B cell (primary cell): ENCODE measurements around the gene NFKBIB. TPM values are rescaled to one million over a fixed set of nuclear protein-coding genes. Genes with fewer than 3 reads are reported as not detected.
A peak's percentile ranks its signal among the peaks of the same experiment; 100 is the strongest.

ENCODE experiments used
- ATAC-seq: fragments of 200-7000 bp; cut with Tn5 transposase; one replicate; pipeline ENCODE4 v1.10.0; 2021; ENCODE audit warnings: low read depth, mild to moderate bottlenecking, moderate number of reproducible peaks, moderate library complexity
- CTCF ChIA-PET: fragments of 350-600 bp; sonication (Branson Sonifier 250); formaldehyde crosslinking; loops from one replicate; lab custom pipeline; 2021; ENCODE audit warnings: antibody characterized with exemption, inconsistent platforms; lab: Charles Lee
- POLR2A ChIA-PET: fragments of 350-600 bp; sonication (Branson Sonifier 250); formaldehyde crosslinking; loops from one replicate; lab custom pipeline; 2021; ENCODE audit warnings: antibody characterized with exemption; lab: Charles Lee
- DNase-seq: peaks from one replicate; pipeline ENCODE4 v3.0.0; 2013
- H2AFZ ChIP-seq: 2 replicates; pipeline ENCODE4 v1.6.1; 2012; ENCODE audit warnings: mild to moderate bottlenecking, low read depth, low read length; ENCODE audit not compliant: insufficient read depth, poor library complexity, severe bottlenecking
- H3K27ac ChIP-seq, 2 donors: 1 replicate in 1 of 2; 2 replicates in 1 of 2; pipeline ENCODE4 v1.5.1; 2012 to 2013; ENCODE audit warnings: low read length in 2 of 2, mild to moderate bottlenecking in 2 of 2, moderate library complexity in 1 of 2
- H3K27me3 ChIP-seq, 4 experiments: fragments of 200-600 bp in 1 of 4; sonication (generic) in 1 of 4; replicated peaks in 1 of 4; 1 replicate in 2 of 4; 2 replicates in 2 of 4; pipeline versions ENCODE4 v1.6.1 to v1.7.0; 2013 to 2016; ENCODE audit warnings: low read length in 3 of 4, mild to moderate bottlenecking in 2 of 4, mixed read lengths in 1 of 4, moderate library complexity in 1 of 4; ENCODE audit not compliant: insufficient read depth in 4 of 4, control insufficient read depth in 3 of 4; ENCODE audit errors: control extremely low read depth in 1 of 4
- H3K36me3 ChIP-seq, 2 experiments: replicated peaks in 1 of 2; 1 replicate in 1 of 2; 2 replicates in 1 of 2; pipeline versions ENCODE4 v1.6.1 to v1.7.1; 2013; ENCODE audit warnings: low read length in 1 of 2; ENCODE audit not compliant: insufficient read depth in 2 of 2, control insufficient read depth in 1 of 2; ENCODE audit errors: control extremely low read depth in 1 of 2, extremely low read depth in 1 of 2
- H3K4me1 ChIP-seq, 2 donors: fragments of 200-600 bp in 1 of 2; sonication (generic) in 1 of 2; 1 replicate in 1 of 2; 2 replicates in 1 of 2; pipeline versions ENCODE4 v1.5.1 to v1.6.1; 2013 to 2017; ENCODE audit warnings: low read length in 2 of 2; ENCODE audit not compliant: control insufficient read depth in 2 of 2, insufficient read depth in 2 of 2
- H3K4me2 ChIP-seq: replicated peaks from 2 replicates; pipeline ENCODE3; 2012; ENCODE audit warnings: mild to moderate bottlenecking, low read depth, low read length; ENCODE audit not compliant: poor library complexity, severe bottlenecking
- H3K4me3 ChIP-seq, 5 experiments: fragments of 200-600 bp in 1 of 5; sonication (generic) in 1 of 5; 1 replicate in 3 of 5; 2 replicates in 2 of 5; pipeline versions ENCODE4 v1.5.1 to v1.7.0; 2011 to 2016; ENCODE audit warnings: low read length in 4 of 5, mild to moderate bottlenecking in 4 of 5, low read depth in 2 of 5, control low read depth in 1 of 5, moderate library complexity in 1 of 5; ENCODE audit not compliant: insufficient read depth in 1 of 5; ENCODE audit errors: control extremely low read depth in 1 of 5, extremely low read depth in 1 of 5
- H3K79me2 ChIP-seq: fragments of 200-600 bp; sonication (generic); one replicate; pipeline ENCODE4 v1.6.0; 2016; ENCODE audit warnings: low read length; ENCODE audit not compliant: control insufficient read depth, insufficient read depth
- H3K9ac ChIP-seq: fragments of 200-600 bp; sonication (generic); 2 replicates; pipeline ENCODE4 v1.6.1; 2017; ENCODE audit warnings: mild to moderate bottlenecking, low read length, moderate library complexity
- H3K9me3 ChIP-seq, 3 donors: one replicate each; pipeline versions ENCODE4 v1.6.1 to v1.7.1; 2013; ENCODE audit warnings: low read length in 2 of 3; ENCODE audit not compliant: control insufficient read depth in 2 of 3, insufficient read depth in 1 of 3; ENCODE audit errors: control extremely low read depth in 1 of 3
- H4K20me1 ChIP-seq: 2 replicates; pipeline ENCODE4 v1.6.0; 2012; ENCODE audit warnings: mild to moderate bottlenecking, low read length; ENCODE audit not compliant: insufficient read depth, control insufficient read depth, poor library complexity, severe bottlenecking
- H3K27ac Mint-ChIP-seq: one replicate; pipeline ENCODE4 v1.8.0; 2021; ENCODE audit warnings: mixed read lengths
- H3K27me3 Mint-ChIP-seq: one replicate; pipeline ENCODE4 v1.8.0; 2021; ENCODE audit warnings: mixed read lengths
- H3K4me1 Mint-ChIP-seq: one replicate; pipeline ENCODE4 v1.8.0; 2021; ENCODE audit warnings: mixed read lengths
- H3K4me3 Mint-ChIP-seq: one replicate; pipeline ENCODE4 v1.8.0; 2021; ENCODE audit warnings: mixed read lengths
- H3K9me3 Mint-ChIP-seq: one replicate; pipeline ENCODE4 v1.8.0; 2022; ENCODE audit warnings: mixed read lengths; ENCODE audit not compliant: insufficient read depth
- CTCF ChIP-seq: fragments of 200-600 bp; IDR thresholded peaks from one replicate; pipeline ENCODE4 v1.8.0; 2022; ENCODE audit warnings: antibody characterized with exemption, mild to moderate bottlenecking
- EZH2 ChIP-seq: IDR thresholded peaks from 2 replicates; pipeline ENCODE4 v1.6.1; 2012; ENCODE audit warnings: borderline replicate concordance, low read depth, mild to moderate bottlenecking, moderate library complexity, low read length; ENCODE audit not compliant: insufficient read depth, poor library complexity, severe bottlenecking
- WGBS: methylation state at CpG from one replicate; pipeline ENCODE4 v1.1.5; 2013; ENCODE audit warnings: missing lambda C conversion rate; ENCODE audit not compliant: insufficient coverage; 5-methylcytosine and 5-hydroxymethylcytosine counted together
- intact Hi-C: fragments of 100-400 bp; cut with micrococcal nuclease; formaldehyde crosslinking; loops from one replicate; pipeline ENCODE4 v1.10.0; 2022
- polyA plus RNA-seq: library from polyadenylated mRNA; depleted of rRNA; stranded (reverse); fragments of >200 nt; gene quantifications from 2 replicates; pipeline ENCODE4 v1.2.3, GENCODE V29; 2012
- total RNA-seq, 2 donors: library from RNA; stranded (reverse); fragments of 120-200 nt in 1 of 2; gene quantifications; 1 replicate in 1 of 2; 2 replicates in 1 of 2; pipeline versions ENCODE4 v1.2.3 to v1.2.4, GENCODE V29; 2013 to 2022

NFKBIB gene
- total and polyA plus RNA-seq, 2 donors (not counting 1 experiment from before 2014, with no cell fraction given), result 30.3 to 54.4 TPM

GRCh38 chr19:38875656-38876395 is 23.9 kb upstream of the NFKBIB start:
- H3K27ac Mint-ChIP-seq, result peak overlapping the region; percentile 84
- H4K20me1 ChIP-seq, result no peaks in the 10 kb centered on the region
- 83% methylated on average over 3 of the region's 6 CpGs for WGBS
- H3K4me1 Mint-ChIP-seq, result peaks cover 46% of the 10 kb centered on the region
- H3K4me3 Mint-ChIP-seq, result no peak overlapping the region
- peaks cover 31 to 41% of the 10 kb centered on the region in 2 donors for H3K4me1 ChIP-seq
- H3K36me3 ChIP-seq, result peaks cover 0 to 10% of the 10 kb centered on the region in 2 experiments
- H3K9me3 ChIP-seq, result no peaks in the 10 kb centered on the region
- CTCF ChIA-PET, result interaction anchor here (0.7 to 5.8 kb wide), 6 partner anchors 9 to 369 kb away, joined by 3 to 43 read pairs (median 4); partner anchors contain the start of genes MRPS12 and SARS2
- intact Hi-C loops, result no loop called here
- H3K27me3 Mint-ChIP-seq, result no peaks in the 10 kb centered on the region
- H3K27me3 ChIP-seq, result no peaks in the 10 kb centered on the region
- POLR2A ChIA-PET, result interaction anchor here (0.6 to 4.2 kb wide), 2 partner anchors 25 to 77 kb away, joined by 3 to 23 read pairs; no protein-coding TSS in a partner anchor
- no peak overlapping the region for H3K4me3 ChIP-seq
- DNase-seq (no peak), ATAC-seq (no peak)
- no peak overlapping the region for H3K4me2 ChIP-seq
- no peaks in the 10 kb centered on the region for H3K9me3 Mint-ChIP-seq
- H2AFZ ChIP-seq, result no peak overlapping the region
- TF ChIP-seq CTCF, result no peak
- TF ChIP-seq EZH2, result no peak
- peak overlapping the region in 1 of 2 donors; percentile 16 for H3K27ac ChIP-seq
- H3K79me2 ChIP-seq, result no peaks in the 10 kb centered on the region
- H3K9ac ChIP-seq, result no peak overlapping the region
